Skeletal muscle tissue (tissue), 4 donors: ENCODE results near the gene DCTPP1. TPM values are rescaled to one million over a fixed set of nuclear protein-coding genes. Genes with fewer than 3 reads are reported as not detected.
A peak's percentile ranks its signal among the peaks of the same experiment; 100 is the strongest.
"Not testable (repeated sequence)": the region's sequence is repeated elsewhere in the genome, so short reads cannot be mapped to it uniquely, and the experiment has no call there.

Source experiments
- H3K27ac ChIP-seq: one replicate; pipeline ENCODE4 v1.7.0; 2013; ENCODE audit warnings: mild to moderate bottlenecking, low read depth, low read length, inconsistent platforms
- H3K27me3 ChIP-seq, 3 donors: one replicate each; pipeline ENCODE4 v1.7.0; 2013; ENCODE audit warnings: low read length in 3 of 3; ENCODE audit not compliant: control insufficient read depth in 3 of 3, insufficient read depth in 3 of 3
- H3K36me3 ChIP-seq, 3 donors: one replicate each; pipeline ENCODE4 v1.7.0; 2013; ENCODE audit warnings: low read length in 3 of 3; ENCODE audit not compliant: control insufficient read depth in 3 of 3, insufficient read depth in 3 of 3
- H3K4me1 ChIP-seq, 3 donors: one replicate each; pipeline ENCODE4 v1.7.0; 2013; ENCODE audit warnings: low read length in 3 of 3, mild to moderate bottlenecking in 3 of 3; ENCODE audit not compliant: control insufficient read depth in 3 of 3, insufficient read depth in 3 of 3
- H3K4me3 ChIP-seq, 3 donors: one replicate each; pipeline ENCODE4 v1.7.0; 2013; ENCODE audit warnings: low read length in 3 of 3
- H3K9ac ChIP-seq, 3 donors: one replicate each; pipeline ENCODE4 v1.7.0; 2013; ENCODE audit warnings: low read length in 3 of 3, mild to moderate bottlenecking in 3 of 3, moderate library complexity in 2 of 3, low read depth in 1 of 3
- H3K9me3 ChIP-seq, 3 donors: one replicate each; pipeline ENCODE4 v1.7.0; 2013; ENCODE audit warnings: low read length in 3 of 3; ENCODE audit not compliant: control insufficient read depth in 3 of 3
- total RNA-seq: library from RNA; depleted of rRNA; stranded (reverse); fragments of >200 nt; gene quantifications from one replicate; pipeline ENCODE4 v1.2.3, GENCODE V29; 2014
- donor health status: Osteomylitis.

DCTPP1 gene
- total RNA-seq, 1 donor from 2014 or later = 26.1 TPM

- Histone ChIP-seq H3K9ac (peak overlapping the region; percentile 85 to 92 (median 86)), H3K4me3 (peak overlapping the region; percentile 78 to 85 (median 79)), H3K4me1 (peaks cover 15 to 22% (median 17%) of the 10 kb centered on the region in 3 donors), H3K27me3 (no peaks in the 10 kb centered on the region), H3K27ac (peak overlapping the region; percentile 72), H3K36me3 (peaks cover 5 to 11% (median 9%) of the 10 kb centered on the region in 3 donors), H3K9me3 (no peaks in the 10 kb centered on the region)
Measured at GRCh38 chr16:30399435-30400186, 30.2 kb downstream of the DCTPP1 start.

- Histone ChIP-seq H3K4me1 (peaks cover 15 to 29% (median 22%) of the 10 kb centered on the region in 3 donors), H3K36me3 (peaks cover 5 to 11% (median 9%) of the 10 kb centered on the region in 3 donors), H3K9me3 (no peaks in the 10 kb centered on the region), H3K4me3 (no peak overlapping the region), H3K27ac (no peak overlapping the region), H3K9ac (peak overlapping the region in 2 of 3 donors; percentile 16 to 86), H3K27me3 (no peaks in the 10 kb centered on the region)
Measured at GRCh38 chr16:30398661-30399434, 31.0 kb downstream of the DCTPP1 start.

DNA sequence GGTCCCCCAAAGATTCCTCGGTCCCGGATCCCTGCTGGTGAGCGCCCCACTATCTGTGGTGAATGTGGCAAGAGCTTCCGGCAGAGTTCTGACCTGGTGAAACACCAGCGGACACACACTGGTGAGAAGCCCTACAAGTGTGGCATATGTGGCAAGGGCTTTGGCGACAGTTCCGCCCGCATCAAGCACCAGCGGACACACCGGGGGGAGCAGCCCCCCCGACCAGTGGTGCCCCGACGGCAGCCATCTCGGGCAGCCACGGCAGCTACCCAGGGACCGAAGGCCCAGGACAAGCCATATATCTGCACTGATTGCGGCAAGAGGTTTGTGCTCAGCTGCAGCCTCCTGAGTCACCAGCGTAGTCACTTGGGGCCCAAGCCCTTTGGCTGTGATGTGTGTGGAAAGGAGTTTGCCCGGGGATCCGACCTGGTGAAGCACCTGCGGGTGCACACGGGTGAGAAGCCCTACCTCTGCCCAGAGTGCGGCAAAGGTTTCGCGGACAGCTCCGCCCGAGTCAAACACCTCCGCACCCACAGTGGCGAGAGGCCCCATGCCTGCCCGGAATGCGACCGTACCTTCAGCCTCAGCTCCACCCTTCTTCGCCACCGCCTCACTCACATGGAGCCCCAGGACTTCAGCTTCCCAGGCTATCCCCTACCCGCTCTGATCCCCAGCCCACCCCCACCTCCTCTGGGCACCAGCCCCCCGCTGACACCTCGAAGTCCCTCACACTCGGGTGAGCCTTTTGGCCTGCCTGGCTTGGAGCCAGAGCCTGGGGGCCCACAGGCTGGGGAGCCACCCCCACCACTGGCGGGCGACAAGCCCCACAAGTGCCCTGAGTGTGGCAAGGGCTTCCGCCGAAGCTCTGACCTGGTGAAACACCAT is 31.8 kb downstream of the DCTPP1 start:
- Histone ChIP-seq H3K9me3 (no peaks in the 10 kb centered on the region), H3K9ac (no peak overlapping the region), H3K27me3 (no peaks in the 10 kb centered on the region), H3K36me3 (peaks cover 5 to 11% (median 9%) of the 10 kb centered on the region in 3 donors), H3K4me1 (peaks cover 15 to 29% (median 22%) of the 10 kb centered on the region in 3 donors), H3K27ac (no peak overlapping the region), H3K4me3 (no peak overlapping the region)

GRCh38 chr16:30397056-30397455 is 32.8 kb downstream of the DCTPP1 start:
- Histone ChIP-seq H3K27ac (no peak overlapping the region), H3K27me3 (no peaks in the 10 kb centered on the region), H3K4me1 (peaks cover 15 to 29% (median 22%) of the 10 kb centered on the region in 3 donors), H3K9me3 (no peaks in the 10 kb centered on the region), H3K4me3 (no peak overlapping the region), H3K36me3 (peaks cover 5 to 11% (median 9%) of the 10 kb centered on the region in 3 donors), H3K9ac (peak overlapping the region in 1 of 3 donors; percentile 5)

GRCh38 chr16:30396627-30397026 is 33.2 kb downstream of the DCTPP1 start:
- H3K36me3 ChIP-seq = peaks cover 5 to 11% (median 9%) of the 10 kb centered on the region in 3 donors
- H3K27me3 ChIP-seq, H3K9me3 ChIP-seq, H3K27ac ChIP-seq: not testable (repeated sequence)
- H3K4me1 ChIP-seq = peaks cover 15 to 29% (median 22%) of the 10 kb centered on the region in 3 donors
- H3K4me3 ChIP-seq = peak overlapping the region in 1 of 3 donors; percentile 71
- peak overlapping the region in 1 of 3 donors; percentile 33 for H3K9ac ChIP-seq

GRCh38 chr16:30395992-30396585 is 33.7 kb downstream of the DCTPP1 start:
- peak overlapping the region; percentile 71 to 87 (median 80) for H3K4me3 ChIP-seq
- no peaks in the 10 kb centered on the region for H3K9me3 ChIP-seq
- no peaks in the 10 kb centered on the region for H3K27me3 ChIP-seq
- peaks cover 5 to 11% (median 9%) of the 10 kb centered on the region in 3 donors for H3K36me3 ChIP-seq
- peaks cover 15 to 29% (median 22%) of the 10 kb centered on the region in 3 donors for H3K4me1 ChIP-seq
- peak overlapping the region; percentile 30 for H3K27ac ChIP-seq
- peak overlapping the region; percentile 77 to 84 (median 77) for H3K9ac ChIP-seq

DNA sequence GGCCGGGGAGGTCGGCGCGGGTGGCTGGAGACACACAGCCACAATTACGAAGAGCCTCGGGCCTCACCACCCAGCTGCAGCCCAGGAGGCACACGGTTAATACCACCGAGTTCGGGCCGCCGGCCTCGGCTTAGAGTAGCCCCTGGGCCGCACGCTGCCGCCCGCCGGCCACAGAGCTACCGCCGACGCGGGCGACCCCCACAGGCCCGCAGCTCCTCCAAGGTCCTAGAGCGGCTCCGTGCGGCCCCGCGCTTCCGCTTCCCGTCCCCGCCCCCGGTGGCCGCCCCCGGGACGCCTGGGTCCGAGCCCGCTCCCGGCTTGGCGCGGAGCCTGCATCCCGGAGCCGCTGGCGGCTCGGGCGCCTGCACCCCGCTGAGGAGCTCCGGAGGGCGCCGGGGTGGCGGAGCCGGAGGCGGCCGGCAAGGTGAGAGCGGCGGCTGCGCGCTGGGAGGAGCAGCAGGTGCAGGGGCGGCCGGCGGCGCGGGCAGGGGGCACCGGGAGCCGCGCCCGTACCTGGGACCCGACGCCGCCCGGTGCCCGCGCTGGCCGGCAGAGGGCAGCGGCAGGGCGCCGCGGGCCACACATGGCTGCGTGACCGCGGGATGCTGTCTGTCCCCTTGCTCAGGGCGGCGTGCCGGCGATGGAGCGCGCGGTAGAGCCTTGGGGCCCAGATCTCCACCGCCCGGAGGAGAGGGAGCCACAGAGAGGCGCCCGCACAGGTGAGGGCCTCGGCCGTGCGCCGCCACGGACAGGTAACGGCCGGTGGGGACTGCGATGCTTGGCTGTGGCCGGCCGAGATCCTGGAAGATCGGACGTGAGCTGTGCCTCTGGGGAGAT is 34.5 kb downstream of the DCTPP1 start, which contains the start of gene ZNF48:
TSS of gene ZNF48 (plus strand) at position 266 of the 837 bp plus-strand sequence. CDS start at position 641, 375 bp downstream.
- no peaks in the 10 kb centered on the region for H3K27me3 ChIP-seq
- H3K27ac ChIP-seq = peak within 1 kb of the TSS; percentile 74
- H3K36me3 ChIP-seq = peaks cover 5 to 11% (median 9%) of the 10 kb centered on the region in 3 donors
- peak within 1 kb of the TSS; percentile 80 to 84 (median 83) for H3K9ac ChIP-seq
- H3K4me1 ChIP-seq = peaks cover 15 to 25% (median 22%) of the 10 kb centered on the region in 3 donors
- H3K9me3 ChIP-seq = no peaks in the 10 kb centered on the region
- peak within 1 kb of the TSS; percentile 71 to 87 (median 80) for H3K4me3 ChIP-seq

GRCh38 chr16:30394592-30395154 is 35.2 kb downstream of the DCTPP1 start:
- H3K9me3 ChIP-seq = no peaks in the 10 kb centered on the region
- peak overlapping the region; percentile 80 to 84 (median 83) for H3K9ac ChIP-seq
- H3K27me3 ChIP-seq = no peaks in the 10 kb centered on the region
- peaks cover 11 to 18% (median 16%) of the 10 kb centered on the region in 3 donors for H3K4me1 ChIP-seq
- peak overlapping the region; percentile 66 to 80 (median 76) for H3K4me3 ChIP-seq
- H3K27ac ChIP-seq = peak overlapping the region; percentile 74
- peaks cover 5 to 11% (median 9%) of the 10 kb centered on the region in 3 donors for H3K36me3 ChIP-seq
